Spleen (tissue), 11 donors: ENCODE data around the gene TOP3A. TPM values are rescaled to one million over a fixed set of nuclear protein-coding genes. Genes with fewer than 3 reads are reported as not detected.

Experiments
- DNase-seq: peaks from one replicate; pipeline ENCODE4 v3.0.0-alpha.2; 2020
- H3K27ac ChIP-seq, 8 donors: fragments of 200-600 bp; sonication (generic) in 7 of 8; 1 replicate in 4 of 8; 2 replicates in 4 of 8; pipeline versions ENCODE4 v1.5.0 to v1.8.0; 2016 to 2021; ENCODE audit warnings: inconsistent platforms in 4 of 8, mild to moderate bottlenecking in 4 of 8, moderate library complexity in 1 of 8
- H3K27me3 ChIP-seq, 7 donors: fragments of 200-600 bp; sonication (generic) in 6 of 7; replicated peaks in 1 of 7; 1 replicate in 4 of 7; 2 replicates in 3 of 7; pipeline versions ENCODE4 v1.5.0 to v1.8.0; 2016 to 2021; ENCODE audit warnings: inconsistent platforms in 3 of 7, mild to moderate bottlenecking in 1 of 7
- H3K36me3 ChIP-seq, 6 donors: fragments of 200-600 bp; sonication (generic) in 5 of 6; 1 replicate in 4 of 6; 2 replicates in 2 of 6; pipeline versions ENCODE4 v1.5.0 to v1.8.0; 2016 to 2021; ENCODE audit warnings: inconsistent platforms in 2 of 6
- H3K4me1 ChIP-seq, 6 donors: fragments of 200-600 bp; sonication (generic) in 5 of 6; 1 replicate in 3 of 6; 2 replicates in 3 of 6; pipeline versions ENCODE4 v1.5.0 to v1.8.0; 2016 to 2021; ENCODE audit warnings: inconsistent platforms in 3 of 6
- H3K4me3 ChIP-seq, 8 donors: fragments of 200-600 bp; sonication (generic) in 7 of 8; 1 replicate in 4 of 8; 2 replicates in 4 of 8; pipeline versions ENCODE4 v1.5.0 to v1.8.0; 2016 to 2021; ENCODE audit warnings: inconsistent platforms in 4 of 8, mild to moderate bottlenecking in 4 of 8, moderate library complexity in 2 of 8
- H3K9me3 ChIP-seq, 8 donors: fragments of 200-600 bp; sonication (generic) in 7 of 8; 1 replicate in 4 of 8; 2 replicates in 4 of 8; pipeline versions ENCODE4 v1.5.0 to v1.8.0; 2016 to 2021; ENCODE audit warnings: inconsistent platforms in 4 of 8
- POLR2A ChIP-seq, 3 donors: fragments of 450-650 bp; IDR thresholded peaks; one replicate each; pipeline ENCODE4 v1.5.1; 2017; ENCODE audit warnings: antibody characterized with exemption in 3 of 3, mild to moderate bottlenecking in 1 of 3
- POLR2AphosphoS5 ChIP-seq, 3 donors: sonication (generic); formaldehyde crosslinking; IDR thresholded peaks; one replicate each; pipeline ENCODE4 v1.5.1; 2017; ENCODE audit warnings: antibody characterized with exemption in 3 of 3
- WGBS, 5 donors: extraction: QIAGEN DNeasy Blood & Tissue Kit in 3 of 5; methylation state at CpG; one replicate each; pipeline versions ENCODE4 v1.1.5 to v1.1.7; 2013 to 2018; 5-methylcytosine and 5-hydroxymethylcytosine counted together
- intact Hi-C: fragments of 100-400 bp; cut with DNase I; formaldehyde crosslinking; loops from one replicate; pipeline ENCODE4 v1.15.0; 2023; ENCODE audit warnings: low total_unique reads
- polyA plus RNA-seq, 3 donors: library from polyadenylated mRNA; stranded (reverse); fragments of 200-250 nt; gene quantifications; one replicate each; pipeline ENCODE4 v1.2.1, GENCODE V29; 2013
- total RNA-seq, 7 donors: library from RNA; depleted of rRNA in 3 of 7; stranded (reverse); fragments of >200 nt in 3 of 7; fragmentation: NEBNext Ultra II Directional in 4 of 7; extraction: Animal tissue kit (Norgen Biotek cat#: 25700) in 4 of 7; gene quantifications; one replicate each; pipeline versions ENCODE4 v1.1.0 to v1.2.1, GENCODE V29; 2016 to 2021
- TF ChIP-seq, protein P1 (sequence below), 11 experiments: fragments of 200-600 bp in 7 of 11; fragments of 450-650 bp in 4 of 11; sonication (generic) in 4 of 11; IDR thresholded peaks in 8 of 11; conservative IDR thresholded peaks in 3 of 11; 1 replicate in 7 of 11; 2 replicates in 4 of 11; pipeline versions ENCODE4 v1.4.0 to v1.8.0; 2016 to 2021; ENCODE audit warnings: antibody characterized with exemption in 11 of 11, inconsistent platforms in 4 of 11, mild to moderate bottlenecking in 1 of 11
- donor health status: healthy with polysubstance abuse.
- donor health status: DM: no; HTN: no; CAD: no; lungs with moderate emphysema.
- donor health status: DM: no; HTN: no; CAD: no.
- donor health status: Bipolar disorder and iron deficiency.
- donor health status: healthy.
- donor health status: DM: no; HTN: no; CAD: no.
- donor health status: DM: yes; HTN: yes; CAD: no.

The TOP3A gene
- total and polyA plus RNA-seq, 10 donors = 9.8 to 60.1 (median 43.9) TPM

DNA sequence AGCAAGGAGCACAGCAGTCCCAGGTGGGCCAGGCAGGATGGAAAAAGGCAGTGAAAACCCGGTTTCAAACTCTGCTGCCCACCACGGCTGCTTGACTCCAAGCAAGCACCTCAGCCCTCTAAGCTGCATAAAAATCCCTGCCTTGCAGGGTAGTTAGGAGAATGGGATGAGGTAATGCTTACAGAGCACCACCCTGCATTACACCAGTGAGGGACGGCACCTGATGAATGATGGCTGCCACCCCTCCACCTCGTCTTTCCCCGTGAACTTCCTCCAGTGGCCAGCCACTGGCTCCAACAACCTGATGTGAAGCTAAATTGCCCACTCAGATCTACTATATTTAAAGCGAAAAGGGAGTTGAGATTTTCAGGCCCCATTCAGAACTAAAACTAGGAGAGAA is 33.0 kb downstream of the TOP3A start:
- no peak overlapping the region for H3K4me3 ChIP-seq
- no peaks in the 10 kb centered on the region for H3K4me1 ChIP-seq
- H3K36me3 ChIP-seq = peaks cover 5 to 100% (median 98%) of the 10 kb centered on the region in 6 donors
- TF ChIP-seq, protein P1, sequence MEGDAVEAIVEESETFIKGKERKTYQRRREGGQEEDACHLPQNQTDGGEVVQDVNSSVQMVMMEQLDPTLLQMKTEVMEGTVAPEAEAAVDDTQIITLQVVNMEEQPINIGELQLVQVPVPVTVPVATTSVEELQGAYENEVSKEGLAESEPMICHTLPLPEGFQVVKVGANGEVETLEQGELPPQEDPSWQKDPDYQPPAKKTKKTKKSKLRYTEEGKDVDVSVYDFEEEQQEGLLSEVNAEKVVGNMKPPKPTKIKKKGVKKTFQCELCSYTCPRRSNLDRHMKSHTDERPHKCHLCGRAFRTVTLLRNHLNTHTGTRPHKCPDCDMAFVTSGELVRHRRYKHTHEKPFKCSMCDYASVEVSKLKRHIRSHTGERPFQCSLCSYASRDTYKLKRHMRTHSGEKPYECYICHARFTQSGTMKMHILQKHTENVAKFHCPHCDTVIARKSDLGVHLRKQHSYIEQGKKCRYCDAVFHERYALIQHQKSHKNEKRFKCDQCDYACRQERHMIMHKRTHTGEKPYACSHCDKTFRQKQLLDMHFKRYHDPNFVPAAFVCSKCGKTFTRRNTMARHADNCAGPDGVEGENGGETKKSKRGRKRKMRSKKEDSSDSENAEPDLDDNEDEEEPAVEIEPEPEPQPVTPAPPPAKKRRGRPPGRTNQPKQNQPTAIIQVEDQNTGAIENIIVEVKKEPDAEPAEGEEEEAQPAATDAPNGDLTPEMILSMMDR (IDR thresholded peaks at IDR 0.05 in 8 of 11, conservative IDR thresholded peaks at IDR 0.05 in 3 of 11) = no peak
- TF ChIP-seq POLR2A (IDR thresholded peaks at IDR 0.05) (no peak), POLR2AphosphoS5 (IDR thresholded peaks at IDR 0.05) (no peak)
- no peak for DNase-seq
- intact Hi-C loops = no loop called here
- no peaks in the 10 kb centered on the region for H3K9me3 ChIP-seq
- no peaks in the 10 kb centered on the region for H3K27me3 ChIP-seq
- no peak overlapping the region for H3K27ac ChIP-seq
- WGBS, 5 donors = 88 to 98% (median 91%) methylated on average over 6 of the region's 6 CpGs

DNA sequence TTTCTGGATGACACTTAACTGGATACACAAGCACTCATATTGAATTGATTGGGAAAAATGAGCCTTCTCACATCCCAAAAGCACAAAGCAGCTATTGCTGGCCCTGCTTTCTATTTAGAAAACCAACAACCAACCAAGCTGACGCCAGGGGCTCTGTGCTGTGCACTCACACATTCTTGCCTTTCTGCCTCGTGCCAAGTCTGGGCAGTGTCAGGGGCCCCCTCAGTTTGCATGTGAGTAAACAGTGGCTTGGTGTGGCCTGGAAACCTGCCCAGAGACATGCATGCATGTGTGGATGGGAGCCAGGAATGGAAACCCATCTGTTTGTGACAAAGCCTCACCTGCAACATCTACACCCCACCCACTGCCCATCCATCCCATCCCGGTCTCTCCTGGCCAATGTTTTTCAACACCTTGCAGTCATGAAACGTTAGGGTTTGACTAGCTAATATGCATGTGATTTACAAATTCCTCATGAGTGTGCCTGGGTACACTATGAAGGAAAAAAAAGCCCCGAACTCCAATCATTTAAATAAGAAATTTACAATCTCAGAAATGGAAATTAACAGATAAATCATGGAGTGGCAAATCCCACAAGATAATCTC is 33.9 kb downstream of the TOP3A start:
- Histone ChIP-seq H3K36me3 (peaks cover 5 to 100% (median 98%) of the 10 kb centered on the region in 6 donors), H3K27ac (no peak overlapping the region), H3K27me3 (no peaks in the 10 kb centered on the region), H3K4me3 (no peak overlapping the region), H3K9me3 (no peaks in the 10 kb centered on the region), H3K4me1 (no peaks in the 10 kb centered on the region)
- 85 to 93% (median 87%) methylated on average over 5 of the region's 5 CpGs for WGBS, 5 donors
- TF ChIP-seq, protein P1 (IDR thresholded peaks at IDR 0.05 in 8 of 11, conservative IDR thresholded peaks at IDR 0.05 in 3 of 11) = no peak
- no peak for TF ChIP-seq POLR2AphosphoS5 (IDR thresholded peaks at IDR 0.05)
- TF ChIP-seq POLR2A (IDR thresholded peaks at IDR 0.05) = no peak
- no peak for DNase-seq
- intact Hi-C loops = no loop called here

DNA sequence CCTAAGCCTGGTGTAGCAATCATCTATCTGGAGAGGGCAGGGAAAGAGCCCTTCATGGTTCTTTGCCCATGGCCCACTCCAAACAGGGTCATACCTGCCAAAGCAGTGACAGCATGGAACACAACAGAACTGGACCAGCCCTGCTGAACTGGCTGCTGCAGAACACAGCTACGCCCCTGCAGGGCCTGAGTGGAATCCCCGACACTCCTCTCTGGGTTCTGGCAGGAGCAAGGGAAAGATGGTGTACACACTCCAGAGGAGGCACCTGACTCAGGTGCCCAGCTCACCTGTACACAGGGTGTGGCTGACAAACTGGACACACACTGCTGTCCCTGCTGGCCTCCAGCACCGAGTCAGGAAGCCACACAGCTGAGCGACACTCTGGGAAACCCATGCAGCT is 34.5 kb downstream of the TOP3A start:
- Histone ChIP-seq H3K27me3 (no peaks in the 10 kb centered on the region), H3K27ac (no peak overlapping the region), H3K4me3 (no peak overlapping the region), H3K4me1 (no peaks in the 10 kb centered on the region), H3K9me3 (no peaks in the 10 kb centered on the region), H3K36me3 (peaks cover 5 to 100% (median 94%) of the 10 kb centered on the region in 6 donors)
- DNase-seq = no peak
- intact Hi-C loops = no loop called here
- 89 to 99% (median 95%) methylated on average over 3 to 4 of the region's 4 CpGs for WGBS, 5 donors
- TF ChIP-seq POLR2AphosphoS5 (IDR thresholded peaks at IDR 0.05) = no peak
- TF ChIP-seq, protein P1 (IDR thresholded peaks at IDR 0.05 in 8 of 11, conservative IDR thresholded peaks at IDR 0.05 in 3 of 11) = no peak
- no peak for TF ChIP-seq POLR2A (IDR thresholded peaks at IDR 0.05)

DNA sequence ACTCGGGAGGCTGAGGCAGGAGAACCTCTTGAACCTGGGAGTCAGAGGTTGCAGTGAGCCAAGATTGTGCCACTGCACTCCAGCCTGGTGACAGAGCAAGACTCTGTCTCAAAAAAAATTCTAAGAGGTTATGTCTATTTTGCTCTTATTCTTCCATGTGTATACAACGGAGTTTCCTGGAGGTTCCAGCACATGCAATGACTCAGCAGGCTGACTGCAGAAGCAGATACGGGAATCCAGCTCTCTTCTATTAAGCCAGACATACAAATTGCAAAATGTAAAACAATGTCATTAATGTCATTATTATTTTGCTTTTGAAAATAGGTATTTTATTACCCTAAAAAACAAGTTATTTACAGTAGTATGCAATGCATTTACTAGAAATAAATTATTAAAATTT is 35.9 kb downstream of the TOP3A start:
- DNase-seq = no peak
- 70 to 87% (median 83%) methylated on average over 3 of the region's 3 CpGs for WGBS, 5 donors
- no peaks in the 10 kb centered on the region for H3K27me3 ChIP-seq
- no peak for TF ChIP-seq POLR2A (IDR thresholded peaks at IDR 0.05)
- TF ChIP-seq, protein P1 (IDR thresholded peaks at IDR 0.05 in 8 of 11, conservative IDR thresholded peaks at IDR 0.05 in 3 of 11) = no peak
- TF ChIP-seq POLR2AphosphoS5 (IDR thresholded peaks at IDR 0.05) = no peak
- H3K27ac ChIP-seq = no peak overlapping the region
- H3K9me3 ChIP-seq = no peaks in the 10 kb centered on the region
- peaks cover 5 to 99% (median 92%) of the 10 kb centered on the region in 6 donors for H3K36me3 ChIP-seq
- intact Hi-C loops = no loop called here
- no peaks in the 10 kb centered on the region for H3K4me1 ChIP-seq
- H3K4me3 ChIP-seq = no peak overlapping the region
